ENCODE measurements around the gene NPBWR2. TPM values are rescaled to one million over a fixed set of nuclear protein-coding genes. Genes with fewer than 3 reads are reported as not detected.
A peak's percentile ranks its signal among the peaks of the same experiment; 100 is the strongest.

NPBWR2 gene
- total RNA-seq, 1 experiment from 2014 or later: not detected

DNA sequence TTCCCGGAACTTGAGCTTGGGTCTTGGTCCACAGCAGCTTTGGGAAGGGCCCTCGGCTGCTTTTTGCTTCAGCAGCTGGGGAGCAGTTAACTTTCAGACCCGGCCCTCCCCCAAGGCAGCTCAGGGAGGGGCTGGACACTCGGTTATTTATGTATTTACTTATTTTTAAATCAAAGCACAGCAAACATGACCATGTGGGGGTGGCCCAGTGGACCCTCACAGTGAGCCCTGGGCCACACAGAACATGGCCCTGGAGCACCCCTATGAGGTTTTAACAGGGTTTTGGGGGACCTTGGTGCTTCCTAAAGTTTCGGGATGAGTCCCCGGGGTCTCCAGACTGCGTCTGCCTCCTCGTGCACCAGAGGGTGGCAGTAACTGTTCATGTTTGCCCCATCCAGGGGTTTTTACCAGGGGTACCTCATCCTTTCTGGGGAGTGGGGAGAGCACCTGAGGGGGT is 26.6 kb upstream of the NPBWR2 start:
- DNase-seq (ENCODE audit: low read depth, low spot score) (no peak), ATAC-seq (peak; percentile 39; the same call in 1 of the 2 replicates)
- H3K9me2 ChIP-seq (ENCODE audit: insufficient read depth): no peaks in the 10 kb centered on the region
- H3K27me3 ChIP-seq (ENCODE audit: insufficient read depth, low read length): no peaks in the 10 kb centered on the region
- RAD21 ChIA-PET (ENCODE audit: low non-redundant PET in 1 of 2, low total read pairs in 2 of 2, uncharacterized antibody in 2 of 2, unreplicated experiment in 2 of 2): no interaction called here
- H3K79me2 ChIP-seq (ENCODE audit: insufficient read depth, low read length): no peaks in the 10 kb centered on the region
- TF ChIP-seq EGR1 (IDR thresholded peaks at IDR 0.05; ENCODE audit: low read depth) (no peak), RAD21 (IDR thresholded peaks at IDR 0.05; ENCODE audit: low read depth) (peak; percentile 53), CTCF (IDR thresholded peaks at IDR 0.05 in 2 of 3, conservative IDR thresholded peaks at IDR 0.05 in 1 of 3; ENCODE audit: borderline replicate concordance in 1 of 3, insufficient read depth in 1 of 3, low read depth in 2 of 3, low read length in 2 of 3) (peak in 1 of 3 experiments; percentile 36; a peak in 1 of 6 replicates)
- H3K9ac ChIP-seq (ENCODE audit: low read length): no peak overlapping the region
- no peaks in the 10 kb centered on the region for H3K9me3 ChIP-seq (ENCODE audit: control insufficient read depth in 1 of 2, insufficient read depth in 1 of 2, low read depth in 1 of 2, low read length in 2 of 2)
- no peaks in the 10 kb centered on the region for H3K4me1 ChIP-seq (ENCODE audit: control insufficient read depth in 1 of 2, insufficient read depth in 2 of 2, low read length in 2 of 2)
- CTCF ChIA-PET: no interaction called here
- no peak overlapping the region for H3K4me2 ChIP-seq (ENCODE audit: low read length)
- BruUV-seq (replicated peaks): no TSS peak
- no peaks in the 10 kb centered on the region for H3K36me3 ChIP-seq (ENCODE audit: control insufficient read depth in 1 of 2, insufficient read depth in 2 of 2, low read length in 2 of 2)
- POLR2A ChIA-PET: no interaction called here
- intact Hi-C loops (cut with micrococcal nuclease): no loop called here
- no peak overlapping the region for H3K27ac ChIP-seq (ENCODE audit: low read depth, low read length)
- no peak overlapping the region for H2AFZ ChIP-seq (ENCODE audit: low read depth, low read length, poor library complexity, severe bottlenecking)
- no peak overlapping the region for H3K4me3 ChIP-seq (replicated peaks in 1 of 2; ENCODE audit: low read depth in 1 of 2, low read length in 2 of 2)
- no peaks in the 10 kb centered on the region for H4K20me1 ChIP-seq (ENCODE audit: insufficient read depth)

DNA sequence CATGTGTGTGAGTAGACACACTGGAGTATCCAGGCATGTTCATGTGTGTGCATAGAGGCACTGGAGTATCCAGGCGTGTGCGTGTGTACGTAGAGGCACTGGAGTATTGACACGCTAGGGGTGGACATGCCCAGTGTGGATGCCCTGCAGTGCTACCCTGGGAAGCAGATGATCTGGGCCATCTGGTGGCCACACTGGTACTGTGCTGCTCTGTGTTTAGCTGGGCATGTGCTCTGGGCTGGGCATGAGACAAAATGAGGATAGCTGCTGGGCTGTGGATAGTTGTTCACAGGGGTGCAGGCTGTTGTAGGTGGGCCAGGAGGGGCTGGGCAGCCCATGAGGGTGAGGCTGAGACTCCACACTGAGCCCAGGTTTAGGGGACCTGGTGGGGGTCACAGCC is 24.0 kb upstream of the NPBWR2 start:
- Histone ChIP-seq H3K9me2 (ENCODE audit: insufficient read depth) (no peaks in the 10 kb centered on the region), H3K9ac (ENCODE audit: low read length) (no peak overlapping the region), H3K27ac (ENCODE audit: low read depth, low read length) (no peak overlapping the region), H3K4me2 (ENCODE audit: low read length) (no peak overlapping the region), H4K20me1 (ENCODE audit: insufficient read depth) (no peaks in the 10 kb centered on the region), H3K4me3 (replicated peaks in 1 of 2; ENCODE audit: low read depth in 1 of 2, low read length in 2 of 2) (no peak overlapping the region), H3K36me3 (ENCODE audit: control insufficient read depth in 1 of 2, insufficient read depth in 2 of 2, low read length in 2 of 2) (no peaks in the 10 kb centered on the region), H3K27me3 (ENCODE audit: insufficient read depth, low read length) (no peaks in the 10 kb centered on the region), H3K79me2 (ENCODE audit: insufficient read depth, low read length) (no peaks in the 10 kb centered on the region), H3K4me1 (ENCODE audit: control insufficient read depth in 1 of 2, insufficient read depth in 2 of 2, low read length in 2 of 2) (no peaks in the 10 kb centered on the region), H3K9me3 (ENCODE audit: control insufficient read depth in 1 of 2, insufficient read depth in 1 of 2, low read depth in 1 of 2, low read length in 2 of 2) (no peaks in the 10 kb centered on the region), H2AFZ (ENCODE audit: low read depth, low read length, poor library complexity, severe bottlenecking) (no peak overlapping the region)
- ChIA-PET CTCF (interaction anchor here (0.6 kb wide), 2 partner anchors 29 to 751 kb away, joined by 3 read pairs; no protein-coding TSS in a partner anchor), RAD21 (ENCODE audit: low non-redundant PET in 1 of 2, low total read pairs in 2 of 2, uncharacterized antibody in 2 of 2, unreplicated experiment in 2 of 2) (no interaction called here), POLR2A (no interaction called here)
- peak; percentile 26 to 42 (median 40); a peak in 4 of 6 replicates for TF ChIP-seq CTCF (IDR thresholded peaks at IDR 0.05 in 2 of 3, conservative IDR thresholded peaks at IDR 0.05 in 1 of 3; ENCODE audit: borderline replicate concordance in 1 of 3, insufficient read depth in 1 of 3, low read depth in 2 of 3, low read length in 2 of 3)
- TF ChIP-seq POLR2A (IDR thresholded peaks at IDR 0.05; ENCODE audit: borderline replicate concordance, extremely low read depth, insufficient read depth, insufficient read length): no peak
- TF ChIP-seq MAX (IDR thresholded peaks at IDR 0.05): 0 out of 2 replicates have a peak, but pooled peaks have one; percentile 47
- TF ChIP-seq EZH2phosphoT487 (IDR thresholded peaks at IDR 0.05; ENCODE audit: borderline replicate concordance): no peak
- TF ChIP-seq RAD21 (IDR thresholded peaks at IDR 0.05; ENCODE audit: low read depth): peak; percentile 36; the same call in 1 of the 2 replicates
- no peak for TF ChIP-seq TCF7L2 (IDR thresholded peaks at IDR 0.05; ENCODE audit: borderline replicate concordance, extremely low read depth, insufficient read depth, insufficient read length)
- BruUV-seq (replicated peaks): no TSS peak
- DNase-seq (ENCODE audit: low read depth, low spot score): no peak
- peak; percentile 92 for ATAC-seq
- intact Hi-C loops (cut with micrococcal nuclease): no loop called here
